HCT116 (cell line): ENCODE data around the gene RAB9A. TPM values are rescaled to one million over a fixed set of nuclear protein-coding genes. Genes with fewer than 3 reads are reported as not detected.

ENCODE experiments used
- ATAC-seq: fragments of 200-7000 bp; cut with Tn5 transposase; 2 replicates; pipeline ENCODE4 v1.9.1; 2020; ENCODE audit warnings: mild to moderate bottlenecking, moderate library complexity
- BruUV-seq: library from RNA; stranded (reverse); fragments of 400-500 nt; replicated peaks from 2 replicates; lab custom pipeline; 2021; lab: Mats Ljungman, UMichigan
- CTCF ChIA-PET: fragments of 300-600 bp; sonication (Branson Sonifier 250); formaldehyde crosslinking; loops from one replicate; lab custom pipeline; 2021; ENCODE audit warnings: antibody characterized with exemption; lab: Charles Lee
- POLR2A ChIA-PET: fragments of 300-600, 350-600 bp; sonication (Branson Sonifier 250); formaldehyde crosslinking; loops from one replicate; lab custom pipeline; 2021; ENCODE audit warnings: antibody characterized with exemption; lab: Charles Lee
- RAD21 ChIA-PET, 2 experiments: fragments of 300-600 bp; sonication (Branson Sonifier 250); formaldehyde crosslinking; loops; one replicate each; lab custom pipeline; 2023; ENCODE audit warnings: low total read pairs in 2 of 2; ENCODE audit not compliant: uncharacterized antibody in 2 of 2, unreplicated experiment in 2 of 2, low non-redundant PET in 1 of 2; lab: Charles Lee
- DNase-seq: peaks from one replicate; pipeline ENCODE4 v3.0.0-alpha.2; 2010; ENCODE audit warnings: low read depth, low spot score
- H2AFZ ChIP-seq: fragments of 200-600 bp; shearing (Covaris generic), sonication (generic); 2 replicates; pipeline ENCODE4 v1.6.1; 2017; ENCODE audit warnings: low read depth, mixed run types, mixed read lengths, antibody characterized with exemption, low read length; ENCODE audit not compliant: poor library complexity, severe bottlenecking
- H3K27ac ChIP-seq: 2 replicates; pipeline ENCODE4 v1.5.1; 2012; ENCODE audit warnings: low read depth, low read length
- H3K27me3 ChIP-seq: fragments of 200-600 bp; sonication (generic); 2 replicates; pipeline ENCODE4 v1.6.1; 2016; ENCODE audit warnings: mixed run types, low read length, mixed read lengths; ENCODE audit not compliant: insufficient read depth
- H3K36me3 ChIP-seq, 2 experiments: fragments of 200-500 bp in 1 of 2; fragments of 200-600 bp in 1 of 2; sonication (Bioruptor generic) in 1 of 2; sonication (generic) in 1 of 2; 2 replicates each; pipeline versions ENCODE4 v1.5.1 to v1.6.1; 2014 to 2016; ENCODE audit warnings: low read length in 2 of 2, inconsistent platforms in 1 of 2, mixed read lengths in 1 of 2, mixed run types in 1 of 2; ENCODE audit not compliant: insufficient read depth in 2 of 2, control insufficient read depth in 1 of 2
- H3K4me1 ChIP-seq, 2 experiments: fragments of 200-600 bp in 1 of 2; sonication (generic) in 1 of 2; 2 replicates each; pipeline versions ENCODE4 v1.5.1 to v1.6.1; 2012 to 2017; ENCODE audit warnings: low read length in 2 of 2, inconsistent platforms in 1 of 2, mild to moderate bottlenecking in 1 of 2, mixed read lengths in 1 of 2, mixed run types in 1 of 2, moderate library complexity in 1 of 2; ENCODE audit not compliant: insufficient read depth in 2 of 2, control insufficient read depth in 1 of 2
- H3K4me2 ChIP-seq: fragments of 200-600 bp; sonication (generic); 2 replicates; pipeline ENCODE4 v1.6.1; 2017; ENCODE audit warnings: mixed run types, low read length, mixed read lengths
- H3K4me3 ChIP-seq, 2 experiments: fragments of 200-600 bp in 1 of 2; sonication (generic) in 1 of 2; replicated peaks in 1 of 2; 2 replicates each; pipeline ENCODE4 v1.5.1; 2011 to 2016; ENCODE audit warnings: low read length in 2 of 2, control low read depth in 1 of 2, low read depth in 1 of 2, mild to moderate bottlenecking in 1 of 2, mixed read lengths in 1 of 2, mixed run types in 1 of 2
- H3K79me2 ChIP-seq: fragments of 200-600 bp; sonication (generic); 2 replicates; pipeline ENCODE4 v1.6.1; 2017; ENCODE audit warnings: mild to moderate bottlenecking, mixed run types, low read length, moderate library complexity, mixed read lengths; ENCODE audit not compliant: insufficient read depth
- H3K9ac ChIP-seq: fragments of 200-600 bp; sonication (generic); 2 replicates; pipeline ENCODE4 v1.6.1; 2016; ENCODE audit warnings: low read length, mixed read lengths
- H3K9me2 ChIP-seq: fragments of 200-600 bp; sonication (generic), shearing (Covaris generic); 2 replicates; pipeline ENCODE4 v1.6.1; 2017; ENCODE audit warnings: mixed run types, mild to moderate bottlenecking, moderate library complexity; ENCODE audit not compliant: insufficient read depth
- H3K9me3 ChIP-seq, 2 experiments: fragments of 200-500 bp in 1 of 2; fragments of 200-600 bp in 1 of 2; sonication (Bioruptor generic) in 1 of 2; sonication (generic) in 1 of 2; 2 replicates each; pipeline ENCODE4 v1.6.1; 2014 to 2017; ENCODE audit warnings: low read length in 2 of 2, mixed read lengths in 2 of 2, inconsistent platforms in 1 of 2, low read depth in 1 of 2, mild to moderate bottlenecking in 1 of 2, mixed run types in 1 of 2, moderate library complexity in 1 of 2; ENCODE audit not compliant: control insufficient read depth in 1 of 2, insufficient read depth in 1 of 2
- H4K20me1 ChIP-seq: fragments of 200-600 bp; sonication (generic), shearing (Covaris generic); 2 replicates; pipeline ENCODE4 v1.6.1; 2017; ENCODE audit warnings: mixed run types, mild to moderate bottlenecking, moderate library complexity; ENCODE audit not compliant: insufficient read depth
- CBX3 ChIP-seq: IDR thresholded peaks from 2 replicates; pipeline ENCODE4 v1.6.1; 2012; ENCODE audit warnings: low read depth
- CTCF ChIP-seq, 3 experiments: fragments of 200-600 bp in 1 of 3; sonication (generic) in 1 of 3; IDR thresholded peaks in 2 of 3; conservative IDR thresholded peaks in 1 of 3; 2 replicates each; pipeline ENCODE4 v1.5.1; 2012 to 2017; ENCODE audit warnings: low read depth in 2 of 3, low read length in 2 of 3, antibody characterized with exemption in 1 of 3, borderline replicate concordance in 1 of 3, control low read depth in 1 of 3, mild to moderate bottlenecking in 1 of 3, mixed read lengths in 1 of 3, mixed run types in 1 of 3, moderate library complexity in 1 of 3; ENCODE audit not compliant: insufficient read depth in 1 of 3
- EZH2phosphoT487 ChIP-seq: fragments of 200-600 bp; IDR thresholded peaks from 2 replicates; pipeline ENCODE4 v1.6.1; 2018; ENCODE audit warnings: antibody characterized with exemption, borderline replicate concordance
- JUND ChIP-seq: IDR thresholded peaks from 2 replicates; pipeline ENCODE4 v1.6.1; 2012
- POLR2A ChIP-seq: IDR thresholded peaks from 2 replicates; pipeline ENCODE4 v1.7.0; 2011; ENCODE audit warnings: borderline replicate concordance; ENCODE audit not compliant: insufficient read depth, insufficient read length; ENCODE audit errors: extremely low read depth
- POLR2AphosphoS5 ChIP-seq: IDR thresholded peaks from 2 replicates; pipeline ENCODE4 v1.6.1; 2011; ENCODE audit warnings: mild to moderate bottlenecking, low read depth, low read length, moderate library complexity
- REST ChIP-seq: IDR thresholded peaks from 2 replicates; pipeline ENCODE4 v1.6.1; 2012; ENCODE audit warnings: low read depth
- SRF ChIP-seq: IDR thresholded peaks from 2 replicates; pipeline ENCODE4 v1.6.1; 2012; ENCODE audit warnings: low read depth
- YY1 ChIP-seq: IDR thresholded peaks from 2 replicates; pipeline ENCODE4 v1.6.1; 2011; ENCODE audit warnings: low read length, low read depth, moderate library complexity, mild to moderate bottlenecking; ENCODE audit not compliant: insufficient replicate concordance; ENCODE audit errors: extremely low read depth
- ZFX ChIP-seq: fragments of 450-650 bp; IDR thresholded peaks from 2 replicates; pipeline ENCODE4 v1.6.1; 2017
- intact Hi-C: fragments of 100-400 bp; cut with micrococcal nuclease; formaldehyde crosslinking; loops from 2 replicates; pipeline ENCODE4 v1.10.0; 2022
- total RNA-seq: library from RNA; stranded (reverse); gene quantifications from one replicate; pipeline ENCODE4 v1.2.1, GENCODE V29; 2021; ENCODE audit not compliant: unreplicated experiment

Gene RAB9A
- total RNA-seq, 1 experiment from 2014 or later: 23.9 TPM

- Histone ChIP-seq H2AFZ (peak overlapping the region; percentile 32), H3K27me3 (no peaks in the 10 kb centered on the region), H3K27ac (no peak overlapping the region), H3K4me3 (no peak overlapping the region), H3K4me1 (peaks cover 4 to 5% of the 10 kb centered on the region in 2 experiments; a peak in 3 of 4 replicates), H3K4me2 (peak overlapping the region; percentile 37), H3K79me2 (no peaks in the 10 kb centered on the region), H3K9me3 (no peaks in the 10 kb centered on the region), H3K9me2 (no peaks in the 10 kb centered on the region), H3K36me3 (no peaks in the 10 kb centered on the region), H3K9ac (no peak overlapping the region), H4K20me1 (no peaks in the 10 kb centered on the region)
- TF ChIP-seq CTCF (IDR thresholded peaks at IDR 0.05 in 2 of 3, conservative IDR thresholded peaks at IDR 0.05 in 1 of 3; ENCODE audit: borderline replicate concordance in 1 of 3, insufficient read depth in 1 of 3, low read depth in 2 of 3, low read length in 2 of 3): no peak
- CTCF ChIA-PET: interaction anchor here (1.1 to 1.5 kb wide), 4 partner anchors 10 to 76 kb away, joined by 3 to 7 read pairs (median 6); partner anchors contain the start of genes OFD1 and TRAPPC2
- POLR2A ChIA-PET: no interaction called here
- intact Hi-C loops: loop anchor here (2.0 kb wide), 2 partner anchors 32 to 90 kb away; no protein-coding TSS in a partner anchor
- ATAC-seq: no peak
- DNase-seq: no peak
- RAD21 ChIA-PET: no interaction called here
- no TSS peak for BruUV-seq
Observed at GRCh38 chrX:13659063-13659462, 29.9 kb upstream of the RAB9A start.

- no peak for TF ChIP-seq SRF
- TF ChIP-seq CTCF (IDR thresholded peaks at IDR 0.05 in 2 of 3, conservative IDR thresholded peaks at IDR 0.05 in 1 of 3; ENCODE audit: borderline replicate concordance in 1 of 3, insufficient read depth in 1 of 3, low read depth in 2 of 3, low read length in 2 of 3): no peak
- TF ChIP-seq POLR2AphosphoS5: no peak
- no peak for TF ChIP-seq REST
- no peak for TF ChIP-seq JUND
- no peak for TF ChIP-seq POLR2A
- TF ChIP-seq ZFX: no peak
- no peak for TF ChIP-seq EZH2phosphoT487
- TF ChIP-seq CBX3: no peak
- TF ChIP-seq YY1: no peak
- ChIA-PET CTCF (no interaction called here), POLR2A (no interaction called here), RAD21 (no interaction called here)
- intact Hi-C loops: no loop called here
- H2AFZ ChIP-seq: no peak overlapping the region
- H4K20me1 ChIP-seq: no peaks in the 10 kb centered on the region
- no peak overlapping the region for H3K4me2 ChIP-seq
- no peaks in the 10 kb centered on the region for H3K9me3 ChIP-seq
- H3K36me3 ChIP-seq: no peaks in the 10 kb centered on the region
- peaks cover 0 to 2% of the 10 kb centered on the region in 2 experiments; a peak in 1 of 4 replicates for H3K4me1 ChIP-seq
- H3K27me3 ChIP-seq: no peaks in the 10 kb centered on the region
- no peak overlapping the region for H3K9ac ChIP-seq
- no peaks in the 10 kb centered on the region for H3K9me2 ChIP-seq
- no peak for DNase-seq
- no peak overlapping the region for H3K4me3 ChIP-seq
- BruUV-seq: no TSS peak
- no peak overlapping the region for H3K27ac ChIP-seq
- no peak for ATAC-seq
- no peaks in the 10 kb centered on the region for H3K79me2 ChIP-seq
Observed at GRCh38 chrX:13661735-13662288, 27.1 kb upstream of the RAB9A start.
